ENCODE data around the gene RAD51. TPM values are rescaled to one million over a fixed set of nuclear protein-coding genes. Genes with fewer than 3 reads are reported as not detected.
A peak's percentile ranks its signal among the peaks of the same experiment; 100 is the strongest.
"Not testable (repeated sequence)": the region's sequence is repeated elsewhere in the genome, so short reads cannot be mapped to it uniquely, and the experiment has no call there.

RAD51 gene
- 2.6 and 4.1 TPM in 2 replicates for total RNA-seq

DNA sequence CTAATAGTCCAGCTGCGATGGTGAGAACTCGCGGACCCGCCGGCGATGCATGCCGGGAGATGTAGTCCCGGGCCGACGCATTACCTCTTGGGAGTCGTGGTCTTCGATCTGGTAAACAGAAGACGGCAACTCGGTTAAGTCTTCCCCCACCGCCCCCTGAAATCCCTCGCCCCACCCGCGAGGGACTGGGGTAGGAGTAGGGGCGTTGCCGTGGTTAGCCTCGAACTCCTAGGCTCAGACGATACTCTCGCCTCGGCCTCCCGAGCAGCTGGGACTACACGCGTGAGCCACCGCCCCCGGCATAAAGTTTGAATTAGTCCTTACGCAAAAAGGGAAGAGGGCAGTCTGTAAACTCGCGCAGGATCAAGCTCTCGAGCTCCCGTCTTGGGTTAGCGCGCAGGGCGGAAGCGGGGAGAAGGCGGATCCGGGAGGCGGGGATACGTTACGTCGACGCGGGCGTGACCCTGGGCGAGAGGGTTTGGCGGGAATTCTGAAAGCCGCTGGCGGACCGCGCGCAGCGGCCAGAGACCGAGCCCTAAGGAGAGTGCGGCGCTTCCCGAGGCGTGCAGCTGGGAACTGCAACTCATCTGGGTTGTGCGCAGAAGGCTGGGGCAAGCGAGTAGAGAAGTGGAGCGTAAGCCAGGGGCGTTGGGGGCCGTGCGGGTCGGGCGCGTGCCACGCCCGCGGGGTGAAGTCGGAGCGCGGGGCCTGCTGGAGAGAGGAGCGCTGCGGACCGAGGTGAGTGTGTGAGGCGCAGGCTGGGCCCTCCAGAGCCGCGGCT is at the start of gene RAD51:
Gene RAD51, plus strand, starts transcription at position 487 of the 781 bp plus-strand sequence. CDS start 3,585 bp downstream, outside the sequence.
- Mint-ChIP-seq H3K27me3 (no peaks in the 10 kb centered on the region), H3K4me3 (peak within 1 kb of the TSS; percentile 99), H3K36me3 (ENCODE audit: low read depth) (peaks cover 16% of the 10 kb centered on the region), H3K27ac (peak within 1 kb of the TSS; percentile 98), H3K9me3 (no peaks in the 10 kb centered on the region), H3K4me1 (peaks cover 25% of the 10 kb centered on the region)
- TF ChIP-seq, protein P1, sequence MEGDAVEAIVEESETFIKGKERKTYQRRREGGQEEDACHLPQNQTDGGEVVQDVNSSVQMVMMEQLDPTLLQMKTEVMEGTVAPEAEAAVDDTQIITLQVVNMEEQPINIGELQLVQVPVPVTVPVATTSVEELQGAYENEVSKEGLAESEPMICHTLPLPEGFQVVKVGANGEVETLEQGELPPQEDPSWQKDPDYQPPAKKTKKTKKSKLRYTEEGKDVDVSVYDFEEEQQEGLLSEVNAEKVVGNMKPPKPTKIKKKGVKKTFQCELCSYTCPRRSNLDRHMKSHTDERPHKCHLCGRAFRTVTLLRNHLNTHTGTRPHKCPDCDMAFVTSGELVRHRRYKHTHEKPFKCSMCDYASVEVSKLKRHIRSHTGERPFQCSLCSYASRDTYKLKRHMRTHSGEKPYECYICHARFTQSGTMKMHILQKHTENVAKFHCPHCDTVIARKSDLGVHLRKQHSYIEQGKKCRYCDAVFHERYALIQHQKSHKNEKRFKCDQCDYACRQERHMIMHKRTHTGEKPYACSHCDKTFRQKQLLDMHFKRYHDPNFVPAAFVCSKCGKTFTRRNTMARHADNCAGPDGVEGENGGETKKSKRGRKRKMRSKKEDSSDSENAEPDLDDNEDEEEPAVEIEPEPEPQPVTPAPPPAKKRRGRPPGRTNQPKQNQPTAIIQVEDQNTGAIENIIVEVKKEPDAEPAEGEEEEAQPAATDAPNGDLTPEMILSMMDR (IDR thresholded peaks at IDR 0.05) = no peak
- DNase-seq (peak; percentile 88), ATAC-seq (ENCODE audit: low read depth) (peak; percentile 90)
- ChIA-PET CTCF (interaction anchor here (0.6 to 2.9 kb wide), 5 partner anchors 17 to 203 kb away, joined by 3 to 16 read pairs (median 5); no protein-coding TSS in a partner anchor), POLR2A (interaction anchor here (0.5 to 3.7 kb wide), 32 partner anchors 12 to 1578 kb away, joined by 3 to 49 read pairs (median 6); partner anchors contain the start of genes BAHD1, C15orf62, CCDC32 and CHP1)
- intact Hi-C loops (cut with micrococcal nuclease) = loop anchor here (1.0 to 2.0 kb wide), 10 partner anchors 16 to 422 kb away; partner anchors contain the start of genes C15orf62, CHAC1, DNAJC17 and INO80

DNA sequence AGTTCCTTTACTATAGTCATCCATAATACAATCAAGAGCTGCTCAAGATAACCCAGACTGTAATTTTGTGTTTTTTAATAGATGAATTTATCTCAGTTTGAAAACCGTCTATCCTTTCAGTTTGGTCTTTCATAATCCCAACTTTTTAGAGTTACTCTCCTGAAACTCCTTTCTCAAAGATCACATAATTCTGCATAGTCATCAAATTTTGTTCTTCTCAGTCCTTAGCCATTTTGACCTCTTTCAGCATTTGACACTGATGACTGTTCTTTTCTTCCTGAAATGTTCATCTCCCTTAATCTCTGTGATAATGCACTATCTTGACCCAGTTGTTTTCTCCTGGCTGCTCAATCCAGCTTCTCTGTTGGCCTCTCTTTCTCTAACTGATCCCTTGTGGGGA is 47.5 kb upstream of the RAD51 start:
- ChIA-PET CTCF (no interaction called here), POLR2A (interaction anchor here (0.6 kb wide), 1 partner anchor 314 kb away, joined by 3 read pairs; no protein-coding TSS in a partner anchor)
- Mint-ChIP-seq H3K27ac (no peak overlapping the region), H3K4me3 (no peak overlapping the region), H3K4me1 (peaks cover 10% of the 10 kb centered on the region), H3K36me3 (ENCODE audit: low read depth) (no peaks in the 10 kb centered on the region), H3K9me3 (no peaks in the 10 kb centered on the region), H3K27me3 (no peaks in the 10 kb centered on the region)
- intact Hi-C loops (cut with micrococcal nuclease) = no loop called here
- ATAC-seq (ENCODE audit: low read depth) (no peak), DNase-seq (no peak)
- TF ChIP-seq, protein P1 (IDR thresholded peaks at IDR 0.05) = no peak

DNA sequence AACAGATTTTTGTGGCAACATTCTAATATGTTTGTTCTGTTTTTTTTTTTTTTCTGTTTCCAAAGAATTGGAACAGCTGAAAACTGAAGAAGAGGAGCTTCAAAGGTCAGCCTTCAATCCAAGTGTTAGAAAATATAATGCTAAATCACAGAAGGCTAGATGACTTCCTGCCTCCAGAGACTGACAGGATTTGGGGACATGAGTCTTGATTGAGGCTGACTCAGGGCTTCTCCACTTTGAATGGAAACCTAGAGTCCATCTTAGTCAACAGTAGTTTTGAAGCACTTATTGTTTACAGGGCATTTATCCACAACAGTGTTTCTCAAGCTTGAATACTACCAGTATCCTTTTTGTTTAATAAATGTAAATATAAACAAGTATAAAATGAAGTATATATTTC is 44.5 kb upstream of the RAD51 start:
- ChIA-PET POLR2A (interaction anchor here (0.7 kb wide), 1 partner anchor 81 kb away, joined by 3 read pairs; the partner anchor contains the start of gene RPUSD2), CTCF (interaction anchor here (0.7 kb wide), 1 partner anchor 1337 kb away, joined by 3 read pairs; no protein-coding TSS in a partner anchor)
- DNase-seq (no peak), ATAC-seq (ENCODE audit: low read depth) (no peak)
- no peaks in the 10 kb centered on the region for H3K9me3 Mint-ChIP-seq
- TF ChIP-seq, protein P1 (IDR thresholded peaks at IDR 0.05) = no peak
- peak overlapping the region; percentile 35 for H3K4me3 Mint-ChIP-seq
- no peaks in the 10 kb centered on the region for H3K27me3 Mint-ChIP-seq
- H3K4me1 Mint-ChIP-seq = peaks cover 10% of the 10 kb centered on the region
- intact Hi-C loops (cut with micrococcal nuclease) = no loop called here
- H3K36me3 Mint-ChIP-seq (ENCODE audit: low read depth) = no peaks in the 10 kb centered on the region
- no peak overlapping the region for H3K27ac Mint-ChIP-seq

DNA sequence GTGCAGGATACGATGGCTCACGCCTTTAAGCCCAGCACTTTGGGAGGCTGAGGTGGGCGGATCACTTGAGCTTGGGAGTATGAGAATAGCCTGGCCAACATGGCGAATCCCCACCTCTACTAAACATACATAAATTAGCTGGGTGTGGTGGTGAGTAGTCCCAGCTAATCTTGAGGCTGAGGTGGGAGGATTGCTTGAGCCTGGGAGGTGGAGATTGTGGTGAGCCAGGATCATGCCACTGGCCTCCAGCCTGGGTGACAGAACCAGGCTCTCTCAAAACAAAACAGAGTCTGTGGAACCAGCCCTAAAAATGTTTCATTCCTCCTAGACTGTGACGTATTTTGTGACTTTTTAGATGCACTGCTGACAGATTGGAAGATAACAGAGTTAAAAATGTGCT is 34.3 kb upstream of the RAD51 start:
- Mint-ChIP-seq H3K27me3 (no peaks in the 10 kb centered on the region), H3K4me3 (no peak overlapping the region), H3K4me1 (peaks cover 4% of the 10 kb centered on the region), H3K9me3 (no peaks in the 10 kb centered on the region), H3K27ac (no peak overlapping the region), H3K36me3 (ENCODE audit: low read depth) (no peaks in the 10 kb centered on the region)
- DNase-seq (no peak), ATAC-seq (ENCODE audit: low read depth) (no peak)
- TF ChIP-seq, protein P1 (IDR thresholded peaks at IDR 0.05) = no peak
- intact Hi-C loops (cut with micrococcal nuclease) = no loop called here
- ChIA-PET CTCF (no interaction called here), POLR2A (no interaction called here)

DNA sequence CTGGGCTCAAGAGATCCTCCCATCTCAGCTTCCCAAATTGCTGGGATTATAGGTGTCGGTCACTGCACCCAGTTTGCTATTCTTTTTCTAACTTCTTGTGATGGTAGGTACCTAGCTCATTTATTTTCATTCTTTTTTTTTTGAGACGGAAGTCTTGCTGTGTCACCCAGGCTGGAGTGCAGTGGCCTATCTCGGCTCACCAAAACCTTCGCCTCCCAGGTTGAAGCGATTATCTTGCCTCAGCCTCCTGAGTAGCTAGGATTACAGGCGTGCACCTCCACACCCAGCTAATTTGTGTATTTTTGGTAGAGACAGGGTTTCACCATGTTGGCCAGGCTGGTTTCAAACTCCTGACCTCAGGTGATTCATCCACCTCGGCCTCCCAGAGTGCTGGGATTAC is 30.1 kb upstream of the RAD51 start:
- H3K27me3 Mint-ChIP-seq = no peaks in the 10 kb centered on the region
- H3K4me3 Mint-ChIP-seq = no peak overlapping the region
- no peak for ATAC-seq (ENCODE audit: low read depth)
- no peaks in the 10 kb centered on the region for H3K36me3 Mint-ChIP-seq (ENCODE audit: low read depth)
- CTCF ChIA-PET = no interaction called here
- no peaks in the 10 kb centered on the region for H3K9me3 Mint-ChIP-seq
- TF ChIP-seq, protein P1 (IDR thresholded peaks at IDR 0.05) = no peak
- POLR2A ChIA-PET = no interaction called here
- intact Hi-C loops (cut with micrococcal nuclease) = no loop called here
- no peak for DNase-seq
- H3K4me1 Mint-ChIP-seq = no peaks in the 10 kb centered on the region
- H3K27ac Mint-ChIP-seq = no peak overlapping the region

DNA sequence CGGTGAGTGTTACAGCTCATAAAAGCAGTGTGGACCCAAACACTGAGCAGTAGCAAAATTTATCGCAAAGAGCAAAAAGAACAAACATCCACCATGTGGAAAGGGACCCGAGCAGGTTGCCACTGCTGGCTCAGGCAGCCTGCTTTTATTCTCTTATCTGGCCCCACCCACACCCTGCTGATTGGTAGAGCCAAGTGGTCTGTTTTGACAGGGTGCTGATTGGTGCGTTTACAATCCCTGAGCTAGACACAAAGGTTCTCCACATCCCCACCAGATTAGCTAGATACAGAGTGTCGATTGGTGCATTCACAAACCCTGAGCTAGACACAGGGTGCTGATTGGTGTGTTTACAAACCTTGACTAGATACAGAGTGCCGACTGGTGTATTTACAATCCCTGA is 18.7 kb upstream of the RAD51 start:
- H3K4me1 Mint-ChIP-seq = peaks cover 31% of the 10 kb centered on the region
- H3K9me3 Mint-ChIP-seq; H3K27me3 Mint-ChIP-seq; POLR2A ChIA-PET; H3K36me3 Mint-ChIP-seq (ENCODE audit: low read depth); ATAC-seq (ENCODE audit: low read depth); intact Hi-C loops (cut with micrococcal nuclease); H3K27ac Mint-ChIP-seq; DNase-seq; H3K4me3 Mint-ChIP-seq: not testable (repeated sequence)
- CTCF ChIA-PET = interaction anchor here (1.2 to 6.1 kb wide), 2 partner anchors 53 to 107 kb away, joined by 3 to 48 read pairs; no protein-coding TSS in a partner anchor

DNA sequence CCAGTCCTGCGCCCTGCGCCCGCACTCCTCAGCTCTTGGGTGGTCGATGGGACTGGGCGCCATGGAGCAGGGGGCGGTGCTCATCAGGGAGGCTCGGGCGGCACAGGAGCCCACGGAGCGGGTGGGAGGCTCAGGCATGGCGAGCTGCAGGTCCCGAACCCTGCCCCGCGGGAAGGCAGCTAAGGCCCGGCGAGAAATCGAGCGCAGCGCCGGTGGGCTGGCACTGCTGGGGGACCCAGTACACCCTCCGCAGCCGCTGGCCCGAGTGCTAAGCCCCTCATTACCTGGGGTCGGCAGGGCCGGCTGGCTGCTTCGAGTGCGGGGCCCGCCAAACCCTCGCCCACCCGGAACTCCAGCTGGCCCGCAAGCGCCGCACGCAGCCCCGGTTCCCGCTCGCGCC is 18.1 kb upstream of the RAD51 start:
- ATAC-seq (ENCODE audit: low read depth); H3K27me3 Mint-ChIP-seq; POLR2A ChIA-PET; intact Hi-C loops (cut with micrococcal nuclease); H3K27ac Mint-ChIP-seq; DNase-seq; H3K36me3 Mint-ChIP-seq (ENCODE audit: low read depth); H3K4me3 Mint-ChIP-seq; H3K9me3 Mint-ChIP-seq: not testable (repeated sequence)
- H3K4me1 Mint-ChIP-seq = peaks cover 31% of the 10 kb centered on the region
- CTCF ChIA-PET = interaction anchor here (1.2 to 6.1 kb wide), 2 partner anchors 52 to 106 kb away, joined by 3 to 48 read pairs; no protein-coding TSS in a partner anchor

Data from activated B cell treated with CpG ODN at 0.5 μM for 24 hours (primary cell).